HepG2 (cell line): ENCODE results near the gene KRTAP1-4. TPM values are rescaled to one million over a fixed set of nuclear protein-coding genes. Genes with fewer than 3 reads are reported as not detected.
A peak's percentile ranks its signal among the peaks of the same experiment; 100 is the strongest.

ENCODE experiments used
- ATAC-seq: fragments of 200-7000 bp; cut with Tn5 transposase; 3 replicates; pipeline ENCODE4 v1.9.1; 2020; ENCODE audit warnings: mild to moderate bottlenecking, moderate library complexity
- BruUV-seq: library from RNA; stranded (reverse); fragments of 400-500 nt; replicated peaks from 2 replicates; lab custom pipeline; 2021; lab: Mats Ljungman, UMichigan
- CTCF ChIA-PET: fragments of 300-600 bp; formaldehyde crosslinking; extraction: SDS; loops from one replicate; lab custom pipeline; 2021; ENCODE audit warnings: low total read pairs, inconsistent platforms, low intra/inter-chr PET ratio; lab: Yijun Ruan, JAX
- POLR2A ChIA-PET: fragments of 350-600 bp; sonication (Branson Sonifier 250); formaldehyde crosslinking; loops from one replicate; lab custom pipeline; 2020; ENCODE audit warnings: antibody characterized with exemption, inconsistent platforms; lab: Yijun Ruan, JAX
- DNase-seq: peaks from one replicate; pipeline ENCODE4 v3.0.0-alpha.2; 2015; ENCODE audit warnings: low spot score
- FAIRE-seq: peaks from 3 replicates; lab custom pipeline; 2011; peaks lifted over from hg19 to GRCh38; lab: Jason Lieb, UNC
- H2AFZ ChIP-seq: one replicate; pipeline ENCODE4 v1.6.1; 2011; ENCODE audit warnings: low read length, inconsistent platforms
- H3K27ac ChIP-seq: fragments of 300-600 bp; 3 replicates; pipeline ENCODE4 v1.8.0; 2011; ENCODE audit warnings: mixed run types, mild to moderate bottlenecking, mixed read lengths, low read length, inconsistent platforms; ENCODE audit not compliant: insufficient read depth; ENCODE audit errors: extremely low read length
- H3K27me3 ChIP-seq, 2 experiments: fragments of 200-600 bp in 1 of 2; 2 replicates in 1 of 2; 3 replicates in 1 of 2; pipeline versions ENCODE4 v1.6.0 to v1.8.0; 2011; ENCODE audit warnings: low read length in 2 of 2, mild to moderate bottlenecking in 2 of 2, moderate library complexity in 2 of 2, inconsistent platforms in 1 of 2; ENCODE audit not compliant: insufficient read depth in 2 of 2, control insufficient read depth in 1 of 2
- H3K36me3 ChIP-seq, 2 experiments: fragments of 200-600 bp in 1 of 2; replicated peaks in 1 of 2; 2 replicates in 1 of 2; 3 replicates in 1 of 2; pipeline versions ENCODE4 v1.5.1 to v1.8.0; 2011; ENCODE audit warnings: low read length in 2 of 2, inconsistent platforms in 1 of 2; ENCODE audit not compliant: insufficient read depth in 2 of 2, control insufficient read depth in 1 of 2
- H3K4me1 ChIP-seq: 2 replicates; pipeline ENCODE4 v1.5.1; 2012; ENCODE audit warnings: low read length, inconsistent platforms; ENCODE audit not compliant: insufficient read depth
- H3K4me2 ChIP-seq: 2 replicates; pipeline ENCODE4 v1.6.0; 2011; ENCODE audit warnings: low read depth, low read length, inconsistent platforms
- H3K4me3 ChIP-seq, 3 experiments: fragments of 200-600 bp in 1 of 3; sonication (generic), shearing (Covaris generic) in 1 of 3; replicated peaks in 1 of 3; 2 replicates each; pipeline ENCODE4 v1.5.1; 2011 to 2016; ENCODE audit warnings: low read length in 3 of 3, inconsistent platforms in 2 of 3, low read depth in 2 of 3, mild to moderate bottlenecking in 2 of 3, control low read depth in 1 of 3, mixed read lengths in 1 of 3; ENCODE audit not compliant: insufficient read depth in 1 of 3
- H3K79me2 ChIP-seq: one replicate; pipeline ENCODE4 v1.6.1; 2011; ENCODE audit warnings: low read length, inconsistent platforms; ENCODE audit not compliant: insufficient read depth
- H3K9ac ChIP-seq: 2 replicates; pipeline ENCODE4 v1.6.0; 2011; ENCODE audit warnings: mild to moderate bottlenecking, low read depth, low read length, inconsistent platforms; ENCODE audit not compliant: insufficient read depth
- H3K9me3 ChIP-seq: 2 replicates; pipeline ENCODE4 v1.5.1; 2012; ENCODE audit warnings: mild to moderate bottlenecking, low read length
- H4K20me1 ChIP-seq: 2 replicates; pipeline ENCODE4 v1.6.0; 2011; ENCODE audit warnings: inconsistent platforms, mild to moderate bottlenecking, low read length, moderate library complexity; ENCODE audit not compliant: insufficient read depth
- CSRNP1 ChIP-seq: sonication (generic); formaldehyde crosslinking; IDR thresholded peaks from 2 replicates; pipeline ENCODE4 v1.8.1; 2023; ENCODE audit warnings: mild to moderate bottlenecking, missing genetic modification reagents
- CTCF ChIP-seq: sonication (generic); formaldehyde crosslinking; IDR thresholded peaks from 2 replicates; pipeline ENCODE4 v1.5.0; 2020; ENCODE audit warnings: mild to moderate bottlenecking, missing genetic modification reagents, moderate library complexity
- HBP1 ChIP-seq: IDR thresholded peaks from 2 replicates; pipeline ENCODE4 v1.6.1; 2016; ENCODE audit warnings: low read depth, control low read depth
- HMG20A ChIP-seq: IDR thresholded peaks from 2 replicates; pipeline ENCODE4 v1.6.1; 2016; ENCODE audit warnings: borderline replicate concordance
- MXD1 ChIP-seq: sonication (generic); formaldehyde crosslinking; IDR thresholded peaks from 2 replicates; pipeline ENCODE4 v1.4.0; 2020; ENCODE audit warnings: mild to moderate bottlenecking, missing genetic modification reagents
- NR2F1 ChIP-seq, 2 experiments: fragments of 450-650 bp in 1 of 2; formaldehyde crosslinking in 1 of 2; IDR thresholded peaks; 2 replicates each; pipeline versions ENCODE4 v1.5.0 to v1.6.1; 2016 to 2020; ENCODE audit warnings: mild to moderate bottlenecking in 1 of 2, missing compliant biosample characterization in 1 of 2, missing genetic modification reagents in 1 of 2, moderate library complexity in 1 of 2
- STAG1 ChIP-seq: sonication (generic); formaldehyde crosslinking; IDR thresholded peaks from 2 replicates; pipeline ENCODE4 v1.4.0; 2020; ENCODE audit warnings: missing genetic modification reagents
- ZFP36L1 ChIP-seq: sonication (generic); formaldehyde crosslinking; IDR thresholded peaks from 2 replicates; pipeline ENCODE4 v1.8.0; 2022; ENCODE audit warnings: mild to moderate bottlenecking, missing genetic modification reagents, moderate library complexity
- ZNF354B ChIP-seq: sonication (generic); formaldehyde crosslinking; IDR thresholded peaks from 2 replicates; pipeline ENCODE4 v1.8.0; 2022; ENCODE audit warnings: mild to moderate bottlenecking, missing genetic modification reagents
- ZNF605 ChIP-seq: sonication (generic); formaldehyde crosslinking; IDR thresholded peaks from 2 replicates; pipeline ENCODE4 v1.8.0; 2022; ENCODE audit warnings: mild to moderate bottlenecking, missing genetic modification reagents
- WGBS: methylation state at CpG from one replicate; pipeline ENCODE4 v1.1.6; 2017; ENCODE audit warnings: low lambda C conversion rate; 5-methylcytosine and 5-hydroxymethylcytosine counted together
- in situ Hi-C: cut with HindIII; loops from 2 replicates; pipeline ENCODE4 v1.10.0; 2017; ENCODE audit warnings: low pct_unique_long_range_greater_than_20kb; ENCODE audit not compliant: extremely low pct_ligation_motif_present
- intact Hi-C: fragments of 100-400 bp; cut with micrococcal nuclease; formaldehyde crosslinking; loops from one replicate; pipeline ENCODE4 v1.10.0; 2022; ENCODE audit not compliant: unreplicated experiment
- polyA plus RNA-seq, 8 experiments: library from polyadenylated mRNA; depleted of rRNA in 3 of 8; stranded (reverse) in 7 of 8; unstranded in 1 of 8; fragments of >200 nt; fragmentation: Illumina TruSeq in 4 of 8; extraction: Trizol in 4 of 8; gene quantifications; 2 replicates each; pipeline versions ENCODE4 v1.2.1 to v1.2.3, GENCODE V29; 2011 to 2016; ENCODE audit warnings: low read depth in 4 of 8, missing spikeins in 1 of 8, mixed read lengths in 1 of 8; ENCODE audit not compliant: insufficient read depth in 1 of 8
- total RNA-seq, 5 experiments: library from RNA; depleted of rRNA; stranded (reverse); fragments of >200 nt; fragmentation: Illumina TruSeq; extraction: Trizol; gene quantifications; 2 replicates each; pipeline ENCODE4 v1.2.3, GENCODE V29; 2016; ENCODE audit warnings: low read depth in 1 of 5
- TF ChIP-seq, protein P1 (sequence below): sonication (generic); formaldehyde crosslinking; IDR thresholded peaks from 2 replicates; pipeline ENCODE4 v1.9.0; 2021; ENCODE audit warnings: missing genetic modification reagents, mild to moderate bottlenecking, borderline replicate concordance

The KRTAP1-4 gene
- total and polyA plus RNA-seq, 2 of the 13 experiments (the other 11 are each of a cell fraction or from before 2014, with no cell fraction given) = not detected

DNA sequence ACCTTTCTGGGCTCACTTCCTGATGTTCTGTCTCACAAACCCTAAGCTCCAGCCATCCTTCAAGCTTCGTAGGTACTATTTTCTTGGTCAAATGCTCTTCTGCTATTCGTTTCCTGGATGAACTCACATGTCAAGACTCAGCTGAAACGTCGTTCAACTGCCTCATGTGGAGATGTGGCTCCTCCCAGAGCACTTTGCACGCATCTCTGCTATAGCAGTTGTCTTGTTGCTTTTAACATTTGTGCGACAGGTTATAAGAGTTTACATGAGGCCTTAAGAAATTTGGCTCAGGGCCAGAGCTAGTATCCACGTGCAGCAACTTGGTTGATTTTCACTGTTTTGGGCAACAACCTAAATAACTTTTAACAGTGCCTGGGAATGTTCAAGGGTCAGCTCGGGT is 43.1 kb downstream of the KRTAP1-4 start:
- Histone ChIP-seq H3K27me3 (no peaks in the 10 kb centered on the region), H3K4me3 (no peak overlapping the region), H3K36me3 (no peaks in the 10 kb centered on the region), H3K9me3 (no peaks in the 10 kb centered on the region), H3K4me1 (peaks cover 9% of the 10 kb centered on the region), H3K4me2 (no peak overlapping the region), H3K79me2 (no peaks in the 10 kb centered on the region), H3K9ac (no peak overlapping the region), H4K20me1 (no peaks in the 10 kb centered on the region), H2AFZ (peak overlapping the region; percentile 24), H3K27ac (no peak overlapping the region)
- no peak for DNase-seq
- CTCF ChIA-PET = no interaction called here
- no peak for FAIRE-seq
- no TSS peak for BruUV-seq
- in situ Hi-C loops (no loop called here), intact Hi-C loops (no loop called here)
- TF ChIP-seq STAG1 (0 out of 2 replicates have a peak, but pooled peaks have one; percentile 17), CSRNP1 (CRISPR knock-in tag) (0 out of 2 replicates have a peak, but pooled peaks have one; percentile 30), CTCF (CRISPR knock-in tag) (0 out of 2 replicates have a peak, but pooled peaks have one; percentile 5), ZFP36L1 (CRISPR knock-in tag) (no peak)
- WGBS = 33% methylated on average over 8 of the region's 8 CpGs
- ATAC-seq = no peak
- POLR2A ChIA-PET = no interaction called here

DNA sequence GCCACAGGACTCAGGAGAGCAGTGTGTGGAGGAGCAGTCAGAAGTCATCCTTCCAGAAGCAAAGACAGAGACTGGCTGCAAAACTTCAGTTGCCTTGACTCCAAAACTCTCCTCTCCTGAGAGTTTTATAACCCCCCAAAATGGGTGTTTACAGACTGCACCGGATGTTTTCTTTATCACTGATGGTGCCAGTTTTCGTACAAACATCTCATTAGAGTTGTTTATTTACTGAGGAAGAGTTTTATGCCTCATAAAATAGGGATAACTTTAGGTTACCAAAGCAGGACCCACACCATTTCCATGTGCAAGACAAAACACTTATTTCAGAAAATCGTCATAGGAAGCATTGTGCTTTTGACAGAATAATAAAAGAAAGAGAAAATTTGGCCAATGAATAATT is 45.8 kb downstream of the KRTAP1-4 start, which contains the start of gene KRT40:
Gene KRT40, minus strand, starts transcription at position 101 of the 400 bp plus-strand sequence. Its CDS starts 53 bp downstream, at position 48.
- H3K4me2 ChIP-seq = no peak within 1 kb of the TSS
- POLR2A ChIA-PET = no interaction called here
- no peak within 1 kb of the TSS for H3K9ac ChIP-seq
- no peaks in the 10 kb centered on the region for H4K20me1 ChIP-seq
- FAIRE-seq = no peak
- peaks cover 15% of the 10 kb centered on the region for H3K4me1 ChIP-seq
- no peak for DNase-seq
- CTCF ChIA-PET = no interaction called here
- ATAC-seq = no peak
- WGBS = 52% methylated on average over 3 of the region's 3 CpGs
- no peak within 1 kb of the TSS for H3K27ac ChIP-seq
- in situ Hi-C loops (no loop called here), intact Hi-C loops (no loop called here)
- no peaks in the 10 kb centered on the region for H3K36me3 ChIP-seq
- no peaks in the 10 kb centered on the region for H3K9me3 ChIP-seq
- no peak within 1 kb of the TSS for H3K4me3 ChIP-seq
- no peaks in the 10 kb centered on the region for H3K27me3 ChIP-seq
- H3K79me2 ChIP-seq = no peaks in the 10 kb centered on the region
- no peak within 1 kb of the TSS for H2AFZ ChIP-seq
- BruUV-seq = no TSS peak
- no peak for TF ChIP-seq HMG20A
- TF ChIP-seq ZNF354B (CRISPR knock-in tag) = no peak
- no peak for TF ChIP-seq NR2F1 (CRISPR knock-in tag; IDR thresholded peaks at IDR 0.05)
- TF ChIP-seq MXD1 (CRISPR knock-in tag) = no peak
- no peak for TF ChIP-seq HBP1 (CRISPR knock-in tag)
- no peak for TF ChIP-seq ZNF605 (CRISPR knock-in tag)
- TF ChIP-seq, protein P1, sequence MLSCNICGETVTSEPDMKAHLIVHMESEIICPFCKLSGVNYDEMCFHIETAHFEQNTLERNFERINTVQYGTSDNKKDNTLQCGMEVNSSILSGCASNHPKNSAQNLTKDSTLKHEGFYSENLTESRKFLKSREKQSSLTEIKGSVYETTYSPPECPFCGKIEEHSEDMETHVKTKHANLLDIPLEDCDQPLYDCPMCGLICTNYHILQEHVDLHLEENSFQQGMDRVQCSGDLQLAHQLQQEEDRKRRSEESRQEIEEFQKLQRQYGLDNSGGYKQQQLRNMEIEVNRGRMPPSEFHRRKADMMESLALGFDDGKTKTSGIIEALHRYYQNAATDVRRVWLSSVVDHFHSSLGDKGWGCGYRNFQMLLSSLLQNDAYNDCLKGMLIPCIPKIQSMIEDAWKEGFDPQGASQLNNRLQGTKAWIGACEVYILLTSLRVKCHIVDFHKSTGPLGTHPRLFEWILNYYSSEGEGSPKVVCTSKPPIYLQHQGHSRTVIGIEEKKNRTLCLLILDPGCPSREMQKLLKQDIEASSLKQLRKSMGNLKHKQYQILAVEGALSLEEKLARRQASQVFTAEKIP (CRISPR knock-in tag) = no peak
